Rectal smooth muscle tissue (tissue), 1 donor: ENCODE results near the gene TNFAIP8L1.
A peak's percentile ranks its signal among the peaks of the same experiment; 100 is the strongest.

Experiments used
- H3K27ac ChIP-seq: one replicate; pipeline ENCODE4 v1.7.0; 2013; ENCODE audit warnings: low read depth, low read length, inconsistent platforms
- H3K27me3 ChIP-seq: one replicate; pipeline ENCODE4 v1.7.0; 2013; ENCODE audit warnings: low read length; ENCODE audit not compliant: control insufficient read depth, insufficient read depth
- H3K36me3 ChIP-seq: one replicate; pipeline ENCODE4 v1.7.0; 2013; ENCODE audit warnings: low read length; ENCODE audit not compliant: control insufficient read depth, insufficient read depth
- H3K4me1 ChIP-seq: one replicate; pipeline ENCODE4 v1.7.0; 2013; ENCODE audit warnings: low read length; ENCODE audit not compliant: control insufficient read depth, insufficient read depth
- H3K4me3 ChIP-seq: one replicate; pipeline ENCODE4 v1.7.0; 2013; ENCODE audit warnings: low read length
- H3K9ac ChIP-seq: one replicate; pipeline ENCODE4 v1.7.0; 2013; ENCODE audit warnings: low read length

The TNFAIP8L1 gene

GRCh38 chr19:4692251-4693077, 53.1 kb downstream of the TNFAIP8L1 start:
- no peak overlapping the region for H3K4me3 ChIP-seq
- no peak overlapping the region for H3K27ac ChIP-seq
- H3K9ac ChIP-seq, result no peak overlapping the region
- no peaks in the 10 kb centered on the region for H3K4me1 ChIP-seq
- no peaks in the 10 kb centered on the region for H3K27me3 ChIP-seq
- H3K36me3 ChIP-seq, result peaks cover 44% of the 10 kb centered on the region

GRCh38 chr19:4693078-4693350, 53.7 kb downstream of the TNFAIP8L1 start:
- Histone ChIP-seq H3K27ac (no peak overlapping the region), H3K9ac (no peak overlapping the region), H3K27me3 (no peaks in the 10 kb centered on the region), H3K36me3 (peaks cover 48% of the 10 kb centered on the region), H3K4me1 (no peaks in the 10 kb centered on the region), H3K4me3 (no peak overlapping the region)

DNA sequence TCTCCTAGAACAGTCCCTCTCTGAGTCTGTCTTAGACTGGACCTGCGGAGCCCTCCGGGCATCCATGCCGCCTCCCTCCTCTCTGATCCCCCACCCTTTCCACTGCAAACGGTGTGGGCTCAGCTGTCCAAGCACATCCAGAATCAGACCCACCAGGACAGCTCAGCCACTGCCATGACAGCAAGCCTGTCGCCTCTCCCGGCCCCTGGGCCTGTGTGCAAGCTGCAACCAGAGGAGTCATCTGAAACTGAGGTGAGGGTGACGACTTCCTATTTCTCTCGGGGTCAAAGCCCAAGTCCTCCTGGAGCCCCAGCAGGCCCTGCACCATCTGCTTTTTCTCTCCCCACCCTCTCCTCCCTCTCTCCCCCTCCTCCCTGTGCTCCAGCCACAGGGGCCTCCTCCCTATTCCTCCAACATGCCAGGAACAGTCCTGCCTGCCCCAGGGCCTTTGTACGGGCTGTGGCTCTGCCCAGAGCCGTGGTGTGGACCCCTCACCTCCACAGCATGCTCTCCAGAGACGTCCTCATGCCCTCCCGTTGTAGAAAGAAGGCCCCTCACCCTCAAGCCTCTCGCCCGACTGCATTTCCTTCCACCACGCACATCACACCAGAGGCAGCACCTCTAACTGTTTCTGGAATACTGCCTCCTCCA, 54.3 kb downstream of the TNFAIP8L1 start:
- no peak overlapping the region for H3K4me3 ChIP-seq
- no peak overlapping the region for H3K27ac ChIP-seq
- H3K9ac ChIP-seq, result no peak overlapping the region
- H3K4me1 ChIP-seq, result no peaks in the 10 kb centered on the region
- no peaks in the 10 kb centered on the region for H3K27me3 ChIP-seq
- peaks cover 51% of the 10 kb centered on the region for H3K36me3 ChIP-seq

GRCh38 chr19:4694211-4694987, 55.1 kb downstream of the TNFAIP8L1 start:
- H3K27me3 ChIP-seq, result no peaks in the 10 kb centered on the region
- peaks cover 51% of the 10 kb centered on the region for H3K36me3 ChIP-seq
- H3K9ac ChIP-seq, result no peak overlapping the region
- no peaks in the 10 kb centered on the region for H3K4me1 ChIP-seq
- H3K27ac ChIP-seq, result no peak overlapping the region
- H3K4me3 ChIP-seq, result no peak overlapping the region

- Histone ChIP-seq H3K36me3 (peaks cover 50% of the 10 kb centered on the region), H3K27me3 (no peaks in the 10 kb centered on the region), H3K4me3 (no peak overlapping the region), H3K9ac (no peak overlapping the region), H3K27ac (peak overlapping the region; percentile 33), H3K4me1 (no peaks in the 10 kb centered on the region)
Measured at GRCh38 chr19:4695224-4695731, 56.0 kb downstream of the TNFAIP8L1 start.

GRCh38 chr19:4697304-4697703, 58.0 kb downstream of the TNFAIP8L1 start:
- Histone ChIP-seq H3K9ac (no peak overlapping the region), H3K27ac (no peak overlapping the region), H3K36me3 (peaks cover 57% of the 10 kb centered on the region), H3K4me3 (no peak overlapping the region), H3K27me3 (no peaks in the 10 kb centered on the region), H3K4me1 (no peaks in the 10 kb centered on the region)

DNA sequence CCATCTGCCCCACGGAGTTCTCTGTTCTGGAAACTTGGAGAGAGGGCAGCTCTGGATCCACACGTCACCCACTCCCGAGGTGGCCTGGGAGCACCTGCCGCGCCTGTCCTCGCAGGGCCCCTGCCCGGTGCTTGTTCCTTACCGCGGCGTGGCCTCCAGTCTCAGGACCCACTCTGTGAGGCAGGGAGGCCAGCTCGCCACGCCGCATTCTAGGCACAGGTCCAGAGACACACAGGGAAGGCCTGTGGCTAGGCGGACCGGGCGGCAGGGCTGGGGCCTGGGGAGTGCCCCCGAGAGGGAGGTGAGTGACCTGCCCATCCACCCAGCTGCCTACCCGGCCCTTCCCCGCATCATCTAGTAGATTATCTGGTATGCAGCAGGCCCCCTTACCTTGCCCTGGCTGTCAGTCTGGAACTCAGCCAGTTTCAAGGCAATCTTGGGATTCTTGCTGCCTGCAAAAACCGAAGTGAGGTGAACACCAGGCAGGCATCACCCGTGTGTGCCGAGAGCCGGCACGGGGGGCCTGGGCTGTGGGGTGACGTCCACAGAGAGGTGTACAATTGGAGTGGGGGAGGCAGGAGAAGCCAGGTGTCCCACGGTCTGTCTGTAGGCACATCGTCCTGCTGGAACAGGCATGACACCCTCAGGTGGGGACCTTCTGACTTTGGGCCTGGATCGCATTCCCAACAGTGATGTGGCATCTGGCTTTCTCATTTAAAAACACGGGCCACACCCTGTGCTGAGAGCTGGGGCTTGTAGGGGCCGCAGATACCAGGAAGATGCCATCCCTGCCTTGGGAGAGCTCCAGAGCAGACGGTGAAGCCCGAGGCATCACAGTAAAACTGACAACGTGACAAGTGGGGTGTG, 60.7 kb downstream of the TNFAIP8L1 start:
- H3K36me3 ChIP-seq, result peaks cover 49% of the 10 kb centered on the region

GRCh38 chr19:4700693-4700970, 61.3 kb downstream of the TNFAIP8L1 start:
- H3K27ac ChIP-seq, result no peak overlapping the region
- peaks cover 43% of the 10 kb centered on the region for H3K36me3 ChIP-seq
- no peaks in the 10 kb centered on the region for H3K4me1 ChIP-seq
- H3K27me3 ChIP-seq, result no peaks in the 10 kb centered on the region
- H3K9ac ChIP-seq, result no peak overlapping the region
- no peak overlapping the region for H3K4me3 ChIP-seq

More for the DNA sequence above, 60.7 kb downstream of the TNFAIP8L1 start:
- Histone ChIP-seq H3K4me3 (no peak overlapping the region), H3K9ac (no peak overlapping the region), H3K4me1 (no peaks in the 10 kb centered on the region), H3K27me3 (no peaks in the 10 kb centered on the region), H3K27ac (no peak overlapping the region)

DNA sequence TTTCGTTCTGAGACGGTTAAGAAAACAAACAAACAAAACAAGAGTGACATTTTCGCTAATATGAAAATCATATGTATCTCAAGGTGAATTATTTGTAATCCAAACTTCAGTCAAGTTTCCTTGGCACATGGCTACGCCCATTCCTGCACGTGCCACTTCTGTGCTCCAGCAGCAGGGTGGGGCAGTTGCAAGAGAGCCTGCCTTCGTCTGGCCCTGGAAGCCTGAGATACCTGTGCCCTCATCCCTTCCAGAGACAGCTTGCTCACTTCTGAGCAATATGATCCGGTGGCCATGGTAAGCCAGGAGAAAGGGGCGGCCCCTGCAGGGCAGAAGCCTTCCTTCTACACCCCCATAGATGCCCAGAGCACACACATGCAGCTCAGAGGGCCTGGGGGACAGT, 62.2 kb downstream of the TNFAIP8L1 start:
- no peaks in the 10 kb centered on the region for H3K4me1 ChIP-seq
- no peak overlapping the region for H3K9ac ChIP-seq
- no peak overlapping the region for H3K27ac ChIP-seq
- H3K27me3 ChIP-seq, result no peaks in the 10 kb centered on the region
- H3K36me3 ChIP-seq, result peaks cover 42% of the 10 kb centered on the region
- no peak overlapping the region for H3K4me3 ChIP-seq

GRCh38 chr19:4702764-4703163, 63.4 kb downstream of the TNFAIP8L1 start:
- Histone ChIP-seq H3K4me3 (no peak overlapping the region), H3K4me1 (peaks cover 4% of the 10 kb centered on the region), H3K27ac (no peak overlapping the region), H3K9ac (no peak overlapping the region), H3K36me3 (peaks cover 35% of the 10 kb centered on the region), H3K27me3 (no peaks in the 10 kb centered on the region)

DNA sequence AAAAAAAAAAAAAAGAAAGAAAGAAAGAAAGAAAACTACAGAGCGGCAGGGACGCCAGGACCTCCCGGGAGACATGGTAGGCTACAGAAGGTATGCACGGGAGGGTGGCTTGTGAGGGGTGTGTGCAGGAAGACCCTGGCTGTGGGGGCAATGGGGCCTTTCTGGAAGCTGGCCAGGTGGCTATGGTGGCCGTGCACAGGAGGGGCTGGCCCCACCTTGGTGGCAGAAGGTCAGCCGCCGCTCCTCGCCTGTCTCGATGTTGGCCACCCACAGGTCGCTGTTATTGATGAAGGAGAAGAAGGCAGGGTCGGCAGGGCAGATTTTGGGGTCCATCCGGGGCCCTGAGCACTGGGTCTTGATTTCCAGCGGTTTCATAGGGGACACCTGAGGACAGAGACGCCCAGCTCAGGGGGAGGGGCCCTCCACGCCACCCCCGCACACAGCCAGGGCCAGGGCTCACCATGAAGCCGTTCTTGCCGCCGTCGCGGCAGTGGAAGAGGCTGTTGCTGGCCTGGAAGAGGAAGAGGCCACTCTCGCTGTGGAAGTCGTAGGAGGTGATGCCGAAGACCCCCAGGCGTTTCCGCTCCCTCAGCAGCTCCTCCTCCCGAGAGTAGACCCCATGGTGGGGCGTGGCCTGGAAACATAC, 64.5 kb downstream of the TNFAIP8L1 start:
- Histone ChIP-seq H3K36me3 (peaks cover 30% of the 10 kb centered on the region), H3K4me3 (no peak overlapping the region), H3K27me3 (no peaks in the 10 kb centered on the region), H3K9ac (no peak overlapping the region), H3K4me1 (peaks cover 8% of the 10 kb centered on the region), H3K27ac (no peak overlapping the region)
